ENCODE data around the gene CHD8. TPM values are rescaled to one million over a fixed set of nuclear protein-coding genes. Genes with fewer than 3 reads are reported as not detected.

CHD8 gene
- total and polyA plus RNA-seq, 2 donors (not counting 3 experiments of a cell fraction or from before 2014, with no cell fraction given) = 52.3 to 94.3 TPM

DNA sequence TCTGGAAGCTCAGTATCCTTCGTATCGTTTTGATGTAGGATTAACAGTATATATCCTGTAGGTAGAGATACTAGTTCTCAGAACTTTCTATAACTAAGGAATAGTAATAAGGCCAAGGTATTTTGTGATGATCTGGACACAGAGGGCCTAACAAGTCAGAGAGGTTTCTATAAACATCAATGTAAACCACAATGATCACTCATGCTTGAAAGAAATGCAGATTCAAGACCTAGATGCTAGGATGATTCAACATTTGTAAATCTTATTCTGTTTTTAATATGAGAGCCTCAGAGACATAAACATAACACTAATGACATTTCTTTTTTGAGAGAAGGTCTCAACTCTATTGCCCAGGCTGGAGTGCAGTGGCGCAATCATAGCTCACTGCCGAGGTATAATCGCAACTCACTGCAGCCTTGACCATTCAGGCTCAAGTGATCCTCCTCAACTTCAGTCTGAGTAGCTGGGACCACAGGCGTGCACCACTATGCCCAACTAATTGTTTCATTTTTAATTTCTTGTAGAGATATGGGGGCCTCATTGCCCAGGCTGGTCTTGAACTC is 88.3 kb downstream of the CHD8 start:
- peaks cover 27 to 30% of the 10 kb centered on the region in 2 experiments for H3K36me3 ChIP-seq (ENCODE audit: control insufficient read depth in 2 of 2, extremely low read depth in 1 of 2, insufficient read depth in 2 of 2, low read length in 2 of 2)
- H3K9ac ChIP-seq (replicated peaks; ENCODE audit: extremely low read depth, insufficient read depth, low read length) = no peak overlapping the region
- no peaks in the 10 kb centered on the region for H3K9me1 ChIP-seq (replicated peaks; ENCODE audit: control insufficient read depth, extremely low read depth, insufficient read depth, low read length)
- H3K9me3 ChIP-seq (replicated peaks; ENCODE audit: control insufficient read depth, insufficient read depth, low read length) = no peaks in the 10 kb centered on the region
- no peaks in the 10 kb centered on the region for H3K4me1 ChIP-seq (ENCODE audit: control insufficient read depth, extremely low read depth, insufficient read depth, low read length)
- H2AFZ ChIP-seq (ENCODE audit: low read depth, low read length) = no peak overlapping the region
- TF ChIP-seq EZH2 (IDR thresholded peaks at IDR 0.05; ENCODE audit: borderline replicate concordance, low read depth, low read length, severe bottlenecking) (no peak), POLR2AphosphoS5 (IDR thresholded peaks at IDR 0.05; ENCODE audit: insufficient read depth, low read depth, low read length) (no peak), FOS (IDR thresholded peaks at IDR 0.05; ENCODE audit: borderline replicate concordance, insufficient read depth, low read length) (no peak), MYC (IDR thresholded peaks at IDR 0.05; ENCODE audit: low read depth, low read length) (no peak), GATA2 (IDR thresholded peaks at IDR 0.05; ENCODE audit: insufficient read depth, insufficient read length, low read depth, low read length) (no peak), JUN (IDR thresholded peaks at IDR 0.05; ENCODE audit: borderline replicate concordance, insufficient read depth, insufficient read length, low read depth) (no peak), POLR2A (IDR thresholded peaks at IDR 0.05; ENCODE audit: low read depth, low read length) (no peak), CTCF (IDR thresholded peaks at IDR 0.05; ENCODE audit: extremely low read depth in 1 of 2, insufficient read depth in 1 of 2, low read depth in 1 of 2, low read length in 2 of 2) (no peak)
- TF ChIP-seq, protein P1, sequence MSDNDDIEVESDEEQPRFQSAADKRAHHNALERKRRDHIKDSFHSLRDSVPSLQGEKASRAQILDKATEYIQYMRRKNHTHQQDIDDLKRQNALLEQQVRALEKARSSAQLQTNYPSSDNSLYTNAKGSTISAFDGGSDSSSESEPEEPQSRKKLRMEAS (IDR thresholded peaks at IDR 0.05; ENCODE audit: insufficient read depth, insufficient read length) = no peak
- dilution Hi-C loops (cut with MboI; ENCODE audit: extremely low pct_ligation_motif_present, low sequenced_read_pairs) = no loop called here
- POLR2A ChIA-PET = interaction anchor here (0.6 kb wide), 1 partner anchor 149 kb away, joined by 5 read pairs; no protein-coding TSS in a partner anchor
- H3K27ac ChIP-seq (ENCODE audit: insufficient read depth, low read depth, low read length) = no peak overlapping the region
- intact Hi-C loops (cut with micrococcal nuclease) = loop anchor here (5.0 kb wide), 1 partner anchor 190 kb away; no protein-coding TSS in a partner anchor
- no peaks in the 10 kb centered on the region for H3K27me3 ChIP-seq (ENCODE audit: control insufficient read depth in 2 of 2, insufficient read depth in 2 of 2, low read length in 2 of 2)
- no peaks in the 10 kb centered on the region for H4K20me1 ChIP-seq (replicated peaks; ENCODE audit: control insufficient read depth, extremely low read depth, insufficient read depth, low read length)
- H3K4me3 ChIP-seq (replicated peaks in 1 of 3; ENCODE audit: insufficient read depth in 1 of 3, low read depth in 1 of 3, low read length in 3 of 3) = no peak overlapping the region
- no TSS peak for BruUV-seq (replicated peaks)
- CTCF ChIA-PET = no interaction called here
- FAIRE-seq (no peak), DNase-seq (ENCODE audit: low read depth, low spot score) (no peak)
- no peaks in the 10 kb centered on the region for H3K79me2 ChIP-seq (ENCODE audit: control insufficient read depth, insufficient read depth, low read length)
- H3K4me2 ChIP-seq (ENCODE audit: insufficient read depth, low read length) = no peak overlapping the region

Measured in endothelial cell of umbilical vein (primary cell).